ENCODE data around the gene LDLRAD4. TPM values are rescaled to one million over a fixed set of nuclear protein-coding genes. Genes with fewer than 3 reads are reported as not detected.
"Not testable (repeated sequence)": the region's sequence is repeated elsewhere in the genome, so short reads cannot be mapped to it uniquely, and the experiment has no call there.

The LDLRAD4 gene
- polyA plus RNA-seq, 1 experiment, result not detected

DNA sequence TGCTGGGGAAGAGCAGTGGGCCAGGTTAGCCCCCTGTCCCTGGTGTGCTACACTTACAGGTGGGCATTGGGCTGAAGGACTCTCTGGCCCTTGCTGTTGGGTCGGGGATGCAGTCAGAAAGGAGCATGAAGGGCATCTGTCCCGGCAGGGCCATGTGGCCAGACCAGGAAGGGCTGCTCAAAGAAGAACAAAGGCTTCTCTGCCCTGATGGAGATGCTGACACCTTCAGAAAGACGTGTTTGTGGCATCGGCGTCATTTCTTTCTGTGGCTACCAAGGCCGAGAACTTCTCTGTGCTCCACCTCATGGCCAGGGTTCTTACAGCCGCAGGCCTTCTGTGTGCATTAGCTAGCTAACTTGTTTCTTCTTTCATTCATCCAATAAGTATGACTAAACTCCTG, 268.7 kb downstream of the LDLRAD4 start:
- no peak for DNase-seq (ENCODE audit: low read depth, low spot score)

DNA sequence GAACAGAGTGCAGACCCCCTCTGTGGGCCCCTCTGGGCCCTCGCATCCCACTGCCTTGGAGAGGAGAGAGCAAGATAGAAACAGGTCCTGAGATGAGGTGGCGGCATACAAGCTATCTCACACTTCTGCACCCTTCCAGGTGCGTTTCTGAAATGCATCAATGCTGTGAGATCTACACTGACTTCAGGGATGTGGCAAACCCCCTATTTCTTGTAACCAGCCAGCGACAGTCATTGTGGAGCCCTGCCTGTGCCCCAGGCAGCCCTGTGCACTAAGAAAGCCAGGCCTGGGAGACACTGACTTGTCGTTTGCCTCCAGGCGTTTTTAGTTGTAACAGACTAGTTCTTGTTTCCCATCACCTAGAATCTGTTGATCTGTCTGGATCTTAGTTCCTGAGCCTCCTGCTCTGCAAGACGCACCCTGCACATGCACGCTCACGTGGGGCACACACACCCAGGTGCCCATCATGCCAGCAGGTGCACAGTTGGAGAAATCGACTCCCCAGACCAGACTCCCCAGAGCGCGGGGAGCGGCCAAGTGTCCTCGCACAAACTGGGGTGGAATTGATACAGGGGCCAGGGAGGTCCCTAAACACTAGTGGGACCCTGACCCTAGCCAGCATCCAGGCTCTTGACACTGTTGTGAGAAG, 269.8 kb downstream of the LDLRAD4 start:
- DNase-seq (ENCODE audit: low read depth, low spot score), result no peak
- no peaks in the 10 kb centered on the region for H3K27me3 ChIP-seq (ENCODE audit: control insufficient read depth, insufficient read depth, low read length)
- H3K9me3 ChIP-seq (ENCODE audit: control insufficient read depth, insufficient read depth, low read length), result no peaks in the 10 kb centered on the region
- no peak overlapping the region for H3K4me3 ChIP-seq (ENCODE audit: low read depth, low read length)
- TF ChIP-seq, protein P1, sequence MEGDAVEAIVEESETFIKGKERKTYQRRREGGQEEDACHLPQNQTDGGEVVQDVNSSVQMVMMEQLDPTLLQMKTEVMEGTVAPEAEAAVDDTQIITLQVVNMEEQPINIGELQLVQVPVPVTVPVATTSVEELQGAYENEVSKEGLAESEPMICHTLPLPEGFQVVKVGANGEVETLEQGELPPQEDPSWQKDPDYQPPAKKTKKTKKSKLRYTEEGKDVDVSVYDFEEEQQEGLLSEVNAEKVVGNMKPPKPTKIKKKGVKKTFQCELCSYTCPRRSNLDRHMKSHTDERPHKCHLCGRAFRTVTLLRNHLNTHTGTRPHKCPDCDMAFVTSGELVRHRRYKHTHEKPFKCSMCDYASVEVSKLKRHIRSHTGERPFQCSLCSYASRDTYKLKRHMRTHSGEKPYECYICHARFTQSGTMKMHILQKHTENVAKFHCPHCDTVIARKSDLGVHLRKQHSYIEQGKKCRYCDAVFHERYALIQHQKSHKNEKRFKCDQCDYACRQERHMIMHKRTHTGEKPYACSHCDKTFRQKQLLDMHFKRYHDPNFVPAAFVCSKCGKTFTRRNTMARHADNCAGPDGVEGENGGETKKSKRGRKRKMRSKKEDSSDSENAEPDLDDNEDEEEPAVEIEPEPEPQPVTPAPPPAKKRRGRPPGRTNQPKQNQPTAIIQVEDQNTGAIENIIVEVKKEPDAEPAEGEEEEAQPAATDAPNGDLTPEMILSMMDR (IDR thresholded peaks at IDR 0.05; ENCODE audit: low read depth, low read length), result no peak
- CTCF ChIA-PET, result no interaction called here
- H3K27ac ChIP-seq (ENCODE audit: low read depth, low read length), result no peak overlapping the region
- POLR2A ChIA-PET, result no interaction called here

More for the DNA sequence above, 268.7 kb downstream of the LDLRAD4 start:
- ChIA-PET POLR2A (no interaction called here), CTCF (no interaction called here)
- Histone ChIP-seq H3K27ac (ENCODE audit: low read depth, low read length) (no peak overlapping the region), H3K4me3 (ENCODE audit: low read depth, low read length) (no peak overlapping the region), H3K27me3 (ENCODE audit: control insufficient read depth, insufficient read depth, low read length) (no peaks in the 10 kb centered on the region), H3K9me3 (ENCODE audit: control insufficient read depth, insufficient read depth, low read length) (no peaks in the 10 kb centered on the region)
- TF ChIP-seq, protein P1 (IDR thresholded peaks at IDR 0.05; ENCODE audit: low read depth, low read length), result no peak

- CTCF ChIA-PET; POLR2A ChIA-PET; H3K9me3 ChIP-seq (ENCODE audit: control insufficient read depth, insufficient read depth, low read length); DNase-seq (ENCODE audit: low read depth, low spot score); H3K4me3 ChIP-seq (ENCODE audit: low read depth, low read length); H3K27me3 ChIP-seq (ENCODE audit: control insufficient read depth, insufficient read depth, low read length); H3K27ac ChIP-seq (ENCODE audit: low read depth, low read length): not testable (repeated sequence)
Measured at GRCh38 chr18:13489303-13489702, 270.7 kb downstream of the LDLRAD4 start.

DNA sequence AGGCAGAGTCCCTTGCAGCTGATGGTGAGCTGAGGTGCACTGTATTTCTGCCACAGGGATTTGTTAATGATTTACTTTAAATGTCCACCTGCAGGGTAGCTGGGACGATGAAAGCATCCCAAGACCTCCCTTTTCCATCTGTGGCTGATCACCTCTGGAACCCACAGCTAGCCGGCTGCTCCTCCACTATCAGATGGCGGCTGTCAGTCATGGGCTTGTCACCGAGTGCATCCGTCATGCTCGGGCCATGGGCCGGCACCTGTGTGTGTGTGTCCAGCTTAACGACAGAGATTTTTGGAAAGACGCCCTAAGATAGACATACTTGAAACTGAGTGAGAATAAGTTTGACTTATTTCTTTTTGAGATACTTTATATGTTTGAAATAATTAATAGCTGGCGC, 272.6 kb downstream of the LDLRAD4 start:
- no peaks in the 10 kb centered on the region for H3K27me3 ChIP-seq (ENCODE audit: control insufficient read depth, insufficient read depth, low read length)

GRCh38 chr18:13492314-13492713, 273.8 kb downstream of the LDLRAD4 start:
- ChIA-PET CTCF (no interaction called here), POLR2A (no interaction called here)
- no peak overlapping the region for H3K27ac ChIP-seq (ENCODE audit: low read depth, low read length)
- TF ChIP-seq, protein P1 (IDR thresholded peaks at IDR 0.05; ENCODE audit: low read depth, low read length), result no peak
- no peaks in the 10 kb centered on the region for H3K27me3 ChIP-seq (ENCODE audit: control insufficient read depth, insufficient read depth, low read length)
- DNase-seq (ENCODE audit: low read depth, low spot score), result no peak
- H3K4me3 ChIP-seq (ENCODE audit: low read depth, low read length), result no peak overlapping the region
- H3K9me3 ChIP-seq (ENCODE audit: control insufficient read depth, insufficient read depth, low read length), result no peaks in the 10 kb centered on the region; the same call in 1 of the 2 replicates

More for the DNA sequence above, 272.6 kb downstream of the LDLRAD4 start:
- Histone ChIP-seq H3K4me3 (ENCODE audit: low read depth, low read length) (no peak overlapping the region), H3K9me3 (ENCODE audit: control insufficient read depth, insufficient read depth, low read length) (no peaks in the 10 kb centered on the region; the same call in 1 of the 2 replicates), H3K27ac (ENCODE audit: low read depth, low read length) (no peak overlapping the region)
- ChIA-PET POLR2A (no interaction called here), CTCF (no interaction called here)
- no peak for DNase-seq (ENCODE audit: low read depth, low spot score)
- TF ChIP-seq, protein P1 (IDR thresholded peaks at IDR 0.05; ENCODE audit: low read depth, low read length), result no peak
